NK-92 (cell line): ENCODE results near the gene AAMP.
A peak's percentile ranks its signal among the peaks of the same experiment; 100 is the strongest.
"Not testable (repeated sequence)": the region's sequence is repeated elsewhere in the genome, so short reads cannot be mapped to it uniquely, and the experiment has no call there.

ENCODE experiments used
- DNase-seq: peaks from one replicate; lab custom pipeline; 2025; ENCODE audit not compliant: unreplicated experiment; lab: John Stamatoyannopoulos, UW

The AAMP gene

DNA sequence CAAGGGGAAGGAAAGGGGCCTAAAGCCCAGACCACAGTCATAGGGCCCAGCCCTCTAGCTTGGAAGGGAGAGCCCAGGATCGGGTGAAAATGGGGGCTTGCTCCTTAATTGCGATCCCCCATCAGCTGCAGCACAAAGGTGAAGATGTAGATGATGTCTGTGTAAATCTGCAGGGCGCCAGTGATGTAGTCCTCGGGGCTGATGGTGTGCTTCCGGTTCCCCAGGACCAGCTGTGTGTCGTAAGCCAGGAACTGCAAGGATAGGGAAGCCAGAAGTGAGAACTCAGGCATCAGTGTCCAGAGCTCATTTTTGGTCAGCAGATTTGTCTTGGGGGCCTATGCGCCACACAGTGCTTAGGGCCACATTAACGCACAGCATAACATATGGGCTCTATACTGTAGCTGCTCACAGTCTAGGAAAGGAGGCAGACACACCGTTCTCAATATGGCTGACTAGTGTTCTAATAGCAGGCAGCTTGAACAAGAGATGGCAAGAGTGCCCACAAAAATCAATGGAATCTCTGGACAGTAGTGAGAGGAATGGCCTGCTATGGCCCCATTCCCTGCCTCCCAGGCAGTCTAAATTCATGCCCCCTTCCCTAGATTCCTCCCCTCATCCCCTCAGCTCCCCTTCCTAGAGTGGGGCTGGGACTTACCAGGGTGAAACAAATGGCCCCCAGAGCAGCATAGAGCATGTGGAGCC lies 5.6 kb upstream of the AAMP start:
- DNase-seq = no peak

DNA sequence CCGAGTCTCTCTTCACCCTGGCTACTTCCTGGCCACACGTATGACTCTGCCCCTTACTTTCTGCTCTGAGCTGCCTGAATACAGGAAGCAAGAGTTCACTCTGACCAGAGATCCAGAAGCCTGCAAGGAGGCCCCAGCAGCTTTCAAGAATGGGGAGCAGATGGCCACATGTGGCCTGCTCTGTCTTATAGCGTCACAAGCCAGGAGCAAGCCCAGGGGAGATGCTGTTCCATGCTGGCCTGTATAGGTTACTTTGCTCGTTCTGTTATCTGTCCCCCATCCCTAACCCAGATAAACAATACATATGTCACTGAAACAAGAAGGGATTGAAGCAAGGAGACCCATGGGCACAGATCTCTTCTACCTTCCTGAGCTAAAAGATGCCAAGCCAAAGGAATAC lies 4.6 kb upstream of the AAMP start:
- no peak for DNase-seq

DNA sequence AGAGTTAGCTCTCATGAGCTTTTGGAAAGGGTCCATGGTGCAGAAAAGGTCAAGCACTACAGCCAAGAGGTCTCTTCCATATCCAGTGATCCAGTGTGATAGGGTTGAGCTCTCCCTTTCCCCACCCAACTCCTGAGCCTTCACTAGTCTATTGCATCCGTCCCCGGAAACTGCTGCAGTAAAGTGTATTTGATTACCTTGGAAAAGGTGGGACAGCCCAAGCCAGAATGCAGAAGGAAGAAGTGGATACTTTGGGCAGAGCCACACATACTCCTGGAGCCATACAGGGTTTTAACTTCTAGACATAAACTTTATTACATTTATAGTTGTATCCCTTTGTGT lies 3.9 kb upstream of the AAMP start:
- DNase-seq = no peak

DNA sequence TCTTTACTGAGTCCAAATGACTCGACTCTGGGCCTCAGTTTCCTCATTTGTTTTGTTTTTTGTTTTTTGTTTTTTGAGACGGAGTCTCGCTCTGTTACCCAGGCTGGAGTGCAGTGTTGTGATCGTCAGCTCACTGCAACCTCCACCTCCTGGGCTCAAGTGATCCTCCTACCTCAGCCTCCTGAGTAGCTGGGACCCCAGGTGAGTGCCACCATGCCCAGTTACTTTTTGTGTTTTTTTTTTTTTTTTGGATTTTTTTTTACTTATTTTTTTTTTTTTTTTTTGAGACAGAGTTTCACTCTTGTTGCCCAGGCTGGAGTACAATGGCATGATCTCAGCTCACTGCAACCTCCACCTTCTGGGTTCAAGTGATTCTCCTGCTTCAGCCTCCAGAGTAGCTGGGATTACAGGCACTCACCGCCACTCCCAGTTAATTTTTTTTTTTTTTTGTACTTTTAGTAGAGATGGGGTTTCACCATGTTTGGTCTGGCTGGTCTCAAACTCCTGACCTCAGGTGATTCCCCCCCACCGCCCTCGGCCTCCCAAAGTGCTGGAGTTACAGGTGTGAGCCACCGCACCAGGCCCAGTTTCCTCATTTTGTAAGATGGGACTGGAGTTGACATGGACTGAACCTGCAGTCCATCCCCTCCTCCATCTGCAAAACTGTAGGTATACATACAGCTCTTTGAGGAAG lies 3.4 kb upstream of the AAMP start:
- DNase-seq = not testable (repeated sequence)

DNA sequence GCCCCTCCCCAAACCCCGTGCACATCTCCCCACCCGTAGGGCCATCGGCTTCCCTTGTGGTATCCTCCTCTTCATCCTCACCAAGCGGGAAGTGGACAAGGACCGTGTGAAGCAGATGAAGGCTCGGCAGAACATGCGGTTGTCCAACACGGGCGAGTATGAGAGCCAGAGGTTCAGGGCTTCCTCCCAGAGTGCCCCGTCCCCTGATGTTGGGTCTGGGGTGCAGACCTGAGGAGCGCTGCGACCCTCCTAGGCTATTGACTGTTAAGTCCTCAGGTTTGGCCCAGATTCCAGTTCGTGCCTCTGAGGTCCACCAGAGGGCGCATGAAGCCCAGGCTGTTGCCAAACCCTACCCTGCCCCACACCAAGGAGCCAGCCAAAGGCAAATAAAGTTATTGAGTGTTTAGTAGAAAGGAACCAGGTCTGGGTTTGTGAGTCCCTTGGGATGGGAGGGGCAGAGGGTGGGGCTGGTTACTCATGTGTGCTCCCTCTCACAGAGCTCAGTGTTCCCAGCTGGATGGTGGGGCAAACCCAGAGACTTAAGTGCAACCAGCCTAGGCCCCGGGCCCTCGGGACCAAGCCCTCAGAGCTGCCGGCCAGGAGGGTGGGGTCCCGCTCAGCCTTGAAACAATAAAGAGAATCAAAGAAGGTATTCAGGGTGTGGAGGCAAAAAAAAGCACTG lies 2.7 kb upstream of the AAMP start:
- peak; percentile 3 for DNase-seq

DNA sequence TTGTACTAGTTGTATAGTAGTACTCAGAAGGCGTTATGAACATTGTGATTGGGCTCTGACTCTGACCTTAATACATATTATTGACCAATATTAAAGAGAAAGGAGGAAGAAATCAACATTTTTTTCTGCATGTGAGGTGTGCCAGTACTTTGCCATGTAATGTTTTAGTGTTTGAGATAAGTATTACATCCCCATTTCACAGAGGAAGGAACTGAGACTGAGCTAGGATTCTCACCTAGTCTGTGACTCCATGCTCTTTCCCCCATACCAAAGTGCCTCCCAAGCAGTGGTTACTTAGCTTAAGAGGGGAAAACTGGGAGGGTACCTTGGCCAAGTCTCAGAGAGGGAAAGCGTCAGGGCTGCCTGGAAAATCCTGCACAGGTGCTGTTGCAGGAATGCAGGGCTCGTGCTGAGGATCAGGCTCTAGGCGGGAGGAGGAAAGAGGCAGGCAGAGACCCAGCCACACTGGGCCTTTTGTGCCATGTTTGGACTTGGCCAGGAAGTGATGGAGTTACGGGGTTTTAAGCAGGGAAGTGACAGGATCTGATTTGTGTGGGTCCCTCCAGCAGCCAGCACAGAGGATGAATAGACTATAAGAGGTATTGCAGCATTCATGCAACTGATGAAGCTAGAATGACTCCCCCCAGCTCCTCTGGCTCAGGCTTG lies 2.1 kb upstream of the AAMP start:
- DNase-seq = no peak

DNA sequence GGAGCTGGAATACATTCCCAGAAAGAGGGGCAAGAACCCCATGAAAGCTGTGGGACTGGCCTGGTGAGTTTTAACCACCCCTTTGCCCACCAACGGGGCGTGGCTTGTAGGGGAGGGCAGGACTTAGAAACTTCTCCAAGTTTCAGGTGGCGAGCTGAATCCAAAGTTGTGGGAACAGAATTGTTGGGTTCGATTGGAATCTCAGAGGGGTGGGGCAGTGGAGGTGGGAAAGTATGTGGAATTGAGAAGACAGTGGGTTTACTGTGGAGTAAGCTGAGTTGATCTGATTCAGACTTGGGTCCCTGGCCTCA lies 1.5 kb upstream of the AAMP start:
- no peak for DNase-seq

DNA sequence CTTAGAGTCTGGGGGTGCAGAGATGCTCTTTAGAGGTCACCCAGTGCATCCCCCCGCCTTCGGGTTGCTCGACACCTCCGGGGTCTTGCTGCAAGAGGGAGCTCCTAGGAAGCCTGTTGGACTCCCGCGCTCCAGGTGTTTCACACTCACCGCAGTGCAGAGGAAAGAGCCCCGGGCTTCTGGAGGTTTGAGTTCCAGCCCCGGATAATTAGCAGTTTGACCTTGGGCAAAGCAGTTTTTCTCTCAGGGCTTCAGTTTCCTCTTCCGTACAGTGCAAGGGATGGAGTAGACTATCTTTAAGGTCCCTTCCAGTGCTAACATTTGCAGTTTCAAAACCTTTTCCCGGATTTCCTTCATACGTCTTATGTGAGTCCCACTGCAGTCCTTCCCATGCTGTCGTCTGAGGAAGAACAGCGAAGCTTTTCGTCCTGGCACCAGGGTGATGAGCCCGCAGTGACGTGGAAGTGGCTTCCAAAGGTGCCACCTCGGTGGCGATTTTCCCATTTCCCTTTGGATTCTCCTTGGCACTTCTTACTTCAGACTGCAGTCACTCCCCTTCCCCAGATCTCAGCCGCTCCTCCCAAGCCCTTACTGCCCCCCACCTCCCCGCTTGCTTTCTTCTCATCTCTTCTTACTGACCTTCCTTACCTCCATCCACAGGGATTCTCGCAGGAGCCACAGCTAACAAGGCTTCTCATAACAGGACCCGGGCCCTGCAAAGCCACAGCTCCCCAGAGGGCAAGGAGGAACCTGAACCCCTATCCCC lies 967 bp upstream of the AAMP start:
- DNase-seq = no peak

DNA sequence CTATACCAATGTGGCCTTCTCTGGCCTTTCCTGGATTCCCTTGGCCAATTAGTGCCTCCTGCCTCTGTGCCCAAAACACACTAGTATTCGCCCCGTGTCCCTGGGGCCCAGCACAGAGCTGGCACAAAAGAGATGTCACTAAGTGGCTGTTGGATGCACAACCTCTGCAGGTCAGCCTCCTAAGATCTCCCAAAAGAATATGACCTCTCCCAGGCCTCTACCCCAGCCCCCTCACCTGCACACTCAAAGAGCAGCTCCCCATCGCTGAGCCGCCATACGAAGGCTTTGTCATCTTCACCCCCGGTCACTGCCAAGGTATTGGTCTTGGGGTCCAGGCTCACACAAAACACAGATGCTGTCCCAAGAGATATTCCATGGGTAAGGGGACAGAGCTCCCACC lies 2.7 kb downstream of the AAMP start:
- DNase-seq = no peak

DNA sequence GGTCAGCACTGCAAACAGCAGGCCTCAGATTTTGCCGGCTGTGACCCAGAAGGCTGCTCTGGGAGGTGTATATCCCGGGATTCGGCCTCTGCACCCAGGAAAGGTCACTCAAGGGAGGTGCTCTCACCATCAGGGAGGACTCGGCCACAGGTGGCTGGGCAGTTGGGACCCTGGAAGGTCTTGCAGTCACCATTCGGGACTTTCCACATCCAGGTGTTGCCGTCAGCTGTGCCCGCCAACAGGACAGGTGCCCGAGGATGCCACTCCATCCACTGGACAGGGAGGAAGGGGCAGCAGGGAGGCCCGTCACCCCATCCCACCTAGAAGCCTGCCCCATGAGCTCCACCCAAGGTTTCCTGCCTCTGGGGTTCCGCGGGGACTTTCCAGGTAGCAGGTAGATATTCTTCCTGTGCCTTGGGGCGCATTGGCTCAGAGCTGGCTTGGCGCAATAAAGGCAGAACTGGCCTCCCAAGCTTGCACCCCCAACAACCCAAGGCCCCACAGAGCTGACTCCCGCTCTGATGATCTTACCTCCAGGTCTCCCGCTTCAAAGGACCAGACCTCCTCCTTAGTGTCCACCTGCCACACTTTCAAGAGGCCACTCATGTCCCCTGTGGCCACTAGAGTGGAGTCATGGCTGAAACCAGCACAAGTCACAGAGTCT lies 3.5 kb downstream of the AAMP start:
- DNase-seq = no peak

DNA sequence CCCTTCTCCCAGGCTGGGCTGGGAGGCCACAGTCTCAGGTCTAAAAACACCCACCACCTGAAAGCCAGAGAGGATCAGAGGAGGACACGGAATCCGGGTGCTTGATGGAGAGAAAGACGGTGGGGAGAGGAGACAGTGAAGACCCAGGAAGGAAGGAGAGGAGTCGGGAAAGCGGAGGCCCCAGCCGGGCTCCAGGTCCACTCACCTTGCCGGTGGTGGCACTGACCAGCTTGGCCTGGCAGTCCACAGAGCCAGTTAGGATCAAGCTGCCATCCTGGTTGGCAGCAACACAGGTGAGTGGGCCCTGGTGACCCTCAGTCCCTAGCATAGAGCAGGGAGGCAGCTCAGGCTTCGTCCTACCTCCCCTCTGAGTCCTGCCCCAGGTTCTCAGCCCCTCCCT lies 4.3 kb downstream of the AAMP start:
- no peak for DNase-seq

DNA sequence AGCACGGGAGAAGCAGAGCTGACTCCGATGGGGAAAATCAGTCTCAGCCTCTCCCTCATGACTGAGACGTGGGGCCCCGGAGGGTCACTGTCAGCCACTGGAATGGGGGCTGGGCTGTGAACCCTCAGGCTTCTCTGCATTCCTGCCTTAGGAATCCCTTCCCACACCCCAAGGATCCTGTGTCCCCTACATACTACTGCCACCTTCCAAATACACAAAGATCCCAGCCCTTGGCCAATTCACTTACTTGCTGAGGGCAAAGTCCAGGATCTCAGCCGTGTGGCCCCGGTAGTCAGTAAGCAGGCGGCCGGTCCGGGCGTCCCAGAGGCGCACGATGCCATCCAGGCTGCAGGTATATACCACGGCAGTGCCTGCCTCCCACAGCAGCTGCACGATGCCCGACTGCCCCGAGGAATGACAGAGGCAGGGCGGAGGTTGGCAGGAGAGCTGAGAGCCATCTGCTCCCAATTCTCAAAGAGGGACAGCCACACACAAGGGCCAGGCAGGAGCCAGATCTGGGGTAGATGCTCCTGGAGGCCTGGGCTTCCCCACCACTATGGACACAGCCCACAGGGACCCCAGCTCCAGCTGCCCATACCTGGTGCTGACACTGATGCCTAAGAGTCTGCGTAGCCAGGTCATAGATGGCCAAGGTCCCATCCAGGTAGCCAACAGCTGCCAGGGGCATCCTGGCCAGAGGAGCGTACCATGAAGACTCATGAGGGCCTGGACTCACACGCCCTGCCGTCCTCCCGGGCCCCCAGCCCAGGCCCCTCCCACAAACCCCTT lies 5.0 kb downstream of the AAMP start:
- DNase-seq = no peak

DNA sequence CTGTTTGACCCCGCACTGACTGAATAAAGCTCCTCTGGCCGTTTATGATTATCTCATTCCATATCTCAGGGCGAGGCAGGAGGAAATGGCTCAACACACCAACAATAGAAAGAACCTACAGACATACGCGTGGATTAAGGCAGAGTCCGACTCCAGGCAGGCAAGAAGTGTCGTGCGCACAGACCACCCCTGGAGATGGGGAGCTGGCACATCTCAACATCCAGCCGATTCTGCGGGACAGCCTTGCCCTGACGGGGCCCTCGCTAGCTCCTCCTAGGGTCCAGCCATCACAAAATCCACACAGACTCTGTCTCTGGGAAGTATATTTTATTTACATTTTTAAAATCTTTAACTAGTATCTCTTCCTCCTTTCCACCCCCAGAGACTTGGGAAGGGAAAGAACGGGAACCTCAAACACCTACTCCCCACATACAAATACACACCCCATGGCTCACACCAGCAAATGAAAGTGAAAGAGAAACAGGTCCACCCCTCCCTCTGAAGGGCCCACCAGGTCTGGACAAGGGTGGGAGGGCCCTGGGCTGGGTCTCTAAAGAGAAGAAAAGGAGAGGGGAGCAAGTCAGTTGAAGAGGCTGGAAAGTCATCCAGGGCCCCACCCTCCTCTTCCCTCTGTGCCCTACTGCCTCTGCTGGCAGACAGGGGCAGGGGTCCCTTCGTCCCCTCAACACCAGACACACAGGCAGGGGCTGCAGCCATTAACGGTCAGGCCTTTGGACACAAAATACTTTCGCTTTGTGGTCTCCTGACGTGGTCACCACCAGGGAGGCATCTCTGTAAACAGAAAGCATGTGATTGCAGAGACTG lies 5.9 kb downstream of the AAMP start:
- no peak for DNase-seq

DNA sequence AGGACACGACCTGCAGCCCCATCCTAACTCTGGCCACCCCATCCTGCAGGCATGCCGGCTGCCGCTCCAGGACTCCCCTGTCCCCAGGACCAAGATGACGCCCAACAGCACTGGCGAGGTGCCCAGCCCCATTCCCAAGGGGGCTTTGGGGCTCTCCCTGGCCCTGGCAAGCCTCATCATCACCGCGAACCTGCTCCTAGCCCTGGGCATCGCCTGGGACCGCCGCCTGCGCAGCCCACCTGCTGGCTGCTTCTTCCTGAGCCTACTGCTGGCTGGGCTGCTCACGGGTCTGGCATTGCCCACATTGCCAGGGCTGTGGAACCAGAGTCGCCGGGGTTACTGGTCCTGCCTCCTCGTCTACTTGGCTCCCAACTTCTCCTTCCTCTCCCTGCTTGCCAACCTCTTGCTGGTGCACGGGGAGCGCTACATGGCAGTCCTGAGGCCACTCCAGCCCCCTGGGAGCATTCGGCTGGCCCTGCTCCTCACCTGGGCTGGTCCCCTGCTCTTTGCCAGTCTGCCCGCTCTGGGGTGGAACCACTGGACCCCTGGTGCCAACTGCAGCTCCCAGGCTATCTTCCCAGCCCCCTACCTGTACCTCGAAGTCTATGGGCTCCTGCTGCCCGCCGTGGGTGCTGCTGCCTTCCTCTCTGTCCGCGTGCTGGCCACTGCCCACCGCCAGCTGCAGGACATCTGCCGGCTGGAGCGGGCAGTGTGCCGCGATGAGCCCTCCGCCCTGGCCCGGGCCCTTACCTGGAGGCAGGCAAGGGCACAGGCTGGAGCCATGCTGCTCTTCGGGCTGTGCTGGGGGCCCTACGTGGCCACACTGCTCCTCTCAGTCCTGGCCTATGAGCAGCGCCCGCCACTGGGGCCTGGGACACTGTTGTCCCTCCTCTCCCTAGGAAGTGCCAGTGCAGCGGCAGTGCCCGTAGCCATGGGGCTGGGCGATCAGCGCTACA lies 7.0 kb downstream of the AAMP start:
- no peak for DNase-seq

DNA sequence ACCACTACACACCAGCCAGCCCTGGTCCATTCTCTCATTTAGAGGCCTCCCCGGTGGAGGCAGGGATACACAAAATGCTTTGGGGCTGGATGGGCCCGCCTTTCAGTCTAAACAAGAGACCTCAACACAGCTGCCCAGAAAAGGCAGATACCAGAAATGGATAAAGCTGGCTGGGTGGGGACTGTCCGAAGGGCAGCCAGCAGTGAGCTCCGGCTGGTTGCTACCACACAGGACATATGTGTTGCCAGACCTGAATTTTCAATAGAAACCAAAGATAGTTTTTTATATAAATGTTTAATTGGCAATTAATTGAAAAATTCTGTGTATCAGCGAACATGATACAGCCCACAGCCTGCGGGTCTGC lies 7.7 kb downstream of the AAMP start:
- no peak for DNase-seq

DNA sequence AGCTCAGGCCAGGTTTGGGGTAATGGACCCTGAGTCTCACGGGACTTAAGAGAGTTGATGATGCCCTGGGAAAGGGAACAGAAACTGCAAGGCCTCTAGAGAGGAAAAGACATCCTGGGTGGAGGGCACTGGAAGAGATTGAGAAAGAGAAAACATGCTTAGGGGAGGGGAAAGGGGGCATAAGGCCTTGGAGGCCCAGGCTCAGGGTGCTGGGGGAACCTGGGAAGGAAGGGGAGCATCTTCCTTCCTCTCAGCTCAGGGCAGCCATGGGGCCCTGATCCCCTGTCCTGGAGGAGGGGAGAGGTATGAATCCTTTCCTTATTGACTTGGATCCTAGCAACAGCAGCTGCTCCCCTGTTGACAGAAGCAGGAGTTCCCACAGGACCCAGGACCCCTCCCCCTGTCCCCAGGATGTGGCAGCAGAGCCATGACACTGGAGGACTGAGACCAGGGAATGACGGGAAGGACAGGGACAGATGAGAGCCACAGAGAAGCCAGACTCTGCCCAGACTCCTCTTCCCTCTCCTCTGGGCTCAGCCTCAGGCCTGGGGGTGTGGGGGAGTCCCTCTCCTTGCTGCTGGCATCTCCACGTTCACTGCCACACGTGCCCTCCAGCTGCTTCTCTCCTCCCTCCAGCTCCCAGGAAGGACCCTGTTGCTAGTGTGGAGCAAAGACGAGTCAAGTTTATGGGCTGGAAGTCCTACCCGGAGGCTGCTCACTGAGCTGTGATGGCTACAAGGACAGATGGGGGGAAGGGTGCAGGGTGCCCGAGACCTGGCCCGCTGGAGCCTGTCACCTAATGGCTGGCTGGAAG lies 8.3 kb downstream of the AAMP start:
- DNase-seq = no peak

DNA sequence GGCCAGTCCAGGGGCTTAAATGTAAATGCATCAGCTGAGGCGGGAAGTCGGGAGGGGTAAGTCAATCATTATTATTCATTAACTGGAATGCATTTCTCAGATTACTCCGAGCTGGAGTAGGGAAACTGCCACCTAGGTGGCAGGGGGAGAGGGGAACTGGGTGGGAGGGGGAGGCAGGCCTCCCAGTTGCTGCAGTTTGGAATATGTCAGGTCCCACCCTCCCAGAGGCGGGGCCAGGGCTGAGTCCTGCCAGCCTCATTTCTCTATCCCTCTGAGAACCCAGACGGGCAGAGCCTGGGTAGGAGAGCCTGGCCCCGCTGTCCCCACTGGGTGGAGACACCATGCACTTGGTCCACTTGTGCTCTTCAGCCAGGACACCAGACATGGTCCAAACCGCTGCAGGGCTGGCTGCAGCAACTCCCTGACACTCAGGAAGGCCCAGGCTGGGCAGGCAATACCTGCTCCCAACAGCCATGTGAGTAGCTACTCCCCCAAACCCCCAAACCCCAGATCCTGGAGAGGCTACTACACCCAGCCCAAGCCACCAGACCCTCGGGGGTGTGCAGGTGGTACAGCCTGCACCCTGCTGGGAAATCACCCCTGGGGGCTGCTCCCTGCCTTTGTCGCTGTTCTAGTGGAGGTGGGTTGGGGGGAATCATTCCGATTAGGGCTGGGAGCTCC lies 9.1 kb downstream of the AAMP start, which contains the start of gene GPBAR1:
Gene GPBAR1, plus strand, starts transcription at position 274 of the 681 bp plus-strand sequence. CDS start 1,710 bp downstream, outside the sequence.
- DNase-seq = no peak
